ENCODE measurements around the gene ZFP62. TPM values are rescaled to one million over a fixed set of nuclear protein-coding genes. Genes with fewer than 3 reads are reported as not detected.

The ZFP62 gene
- total RNA-seq, 2 donors from 2014 or later: 37.3 to 44.6 TPM

- no peak for TF ChIP-seq CTCF (conservative IDR thresholded peaks at IDR 0.05)
- Mint-ChIP-seq H3K9me3 (no peaks in the 10 kb centered on the region), H3K27me3 (ENCODE audit: insufficient read depth) (no peaks in the 10 kb centered on the region), H3K4me1 (peaks cover 59% of the 10 kb centered on the region), H3K27ac (peak overlapping the region; percentile 52), H3K4me3 (peak overlapping the region; percentile 75), H3K36me3 (ENCODE audit: low read depth) (peaks cover 25% of the 10 kb centered on the region)
- H3K36me3 ChIP-seq (ENCODE audit: control insufficient read depth, insufficient read depth, low read length): no peaks in the 10 kb centered on the region
- DNase-seq: peak; percentile 38
- H3K4me3 ChIP-seq (ENCODE audit: low read length): peak overlapping the region; percentile 93
- peaks cover 37% of the 10 kb centered on the region for H3K4me1 ChIP-seq (ENCODE audit: control insufficient read depth, insufficient read depth, low read length)
- H3K27ac ChIP-seq (ENCODE audit: low read depth, low read length): no peak overlapping the region
- no peak overlapping the region for H3K9ac ChIP-seq (ENCODE audit: extremely low read depth, low read length, poor library complexity, severe bottlenecking)
- H3K9me3 ChIP-seq (ENCODE audit: control insufficient read depth, low read length): no peaks in the 10 kb centered on the region
- 94 to 97% methylated on average over 5 to 9 of the region's 9 CpGs for WGBS, 2 experiments (ENCODE audit: insufficient coverage in 1 of 2, insufficient read length in 1 of 2)
- no peaks in the 10 kb centered on the region for H3K27me3 ChIP-seq (ENCODE audit: control insufficient read depth, insufficient read depth, low read length, poor library complexity, severe bottlenecking)
These were observed 54.6 kb downstream of the ZFP62 start for GRCh38 chr5:180806351-180807011.

- Histone ChIP-seq H3K27me3 (ENCODE audit: control insufficient read depth, insufficient read depth, low read length, poor library complexity, severe bottlenecking) (no peaks in the 10 kb centered on the region), H3K36me3 (ENCODE audit: control insufficient read depth, insufficient read depth, low read length) (peaks cover 10% of the 10 kb centered on the region), H3K9ac (ENCODE audit: extremely low read depth, low read length, poor library complexity, severe bottlenecking) (peak overlapping the region; percentile 23), H3K9me3 (ENCODE audit: control insufficient read depth, low read length) (no peaks in the 10 kb centered on the region), H3K4me3 (ENCODE audit: low read length) (no peak overlapping the region), H3K27ac (ENCODE audit: low read depth, low read length) (no peak overlapping the region), H3K4me1 (ENCODE audit: control insufficient read depth, insufficient read depth, low read length) (peaks cover 38% of the 10 kb centered on the region)
- H3K4me3 Mint-ChIP-seq: peak overlapping the region; percentile 67
- H3K9me3 Mint-ChIP-seq: no peaks in the 10 kb centered on the region
- WGBS, 2 experiments (ENCODE audit: insufficient coverage in 1 of 2, insufficient read length in 1 of 2): 94 to 97% methylated on average over 16 to 22 of the region's 22 CpGs
- no peaks in the 10 kb centered on the region for H3K27me3 Mint-ChIP-seq (ENCODE audit: insufficient read depth)
- no peak for TF ChIP-seq CTCF (conservative IDR thresholded peaks at IDR 0.05)
- H3K36me3 Mint-ChIP-seq (ENCODE audit: low read depth): peaks cover 38% of the 10 kb centered on the region
- peaks cover 62% of the 10 kb centered on the region for H3K4me1 Mint-ChIP-seq
- no peak for DNase-seq
- H3K27ac Mint-ChIP-seq: peak overlapping the region; percentile 95
These were observed 56.9 kb downstream of the ZFP62 start for GRCh38 chr5:180804129-180804618.

GRCh38 chr5:180803181-180804128, 57.6 kb downstream of the ZFP62 start:
- Histone ChIP-seq H3K4me1 (ENCODE audit: control insufficient read depth, insufficient read depth, low read length) (peaks cover 38% of the 10 kb centered on the region), H3K9ac (ENCODE audit: extremely low read depth, low read length, poor library complexity, severe bottlenecking) (peak overlapping the region; percentile 23), H3K36me3 (ENCODE audit: control insufficient read depth, insufficient read depth, low read length) (peaks cover 10% of the 10 kb centered on the region), H3K9me3 (ENCODE audit: control insufficient read depth, low read length) (no peaks in the 10 kb centered on the region), H3K27me3 (ENCODE audit: control insufficient read depth, insufficient read depth, low read length, poor library complexity, severe bottlenecking) (no peaks in the 10 kb centered on the region), H3K4me3 (ENCODE audit: low read length) (peak overlapping the region; percentile 56), H3K27ac (ENCODE audit: low read depth, low read length) (peak overlapping the region; percentile 45)
- peak; percentile 60 for TF ChIP-seq CTCF (conservative IDR thresholded peaks at IDR 0.05)
- Mint-ChIP-seq H3K9me3 (no peaks in the 10 kb centered on the region), H3K4me1 (peaks cover 60% of the 10 kb centered on the region), H3K27me3 (ENCODE audit: insufficient read depth) (no peaks in the 10 kb centered on the region), H3K36me3 (ENCODE audit: low read depth) (peaks cover 41% of the 10 kb centered on the region), H3K27ac (peak overlapping the region; percentile 95), H3K4me3 (peak overlapping the region; percentile 67)
- peak; percentile 86 for DNase-seq
- 62 to 85% methylated on average over 17 to 41 of the region's 41 CpGs for WGBS, 2 experiments (ENCODE audit: insufficient coverage in 1 of 2, insufficient read length in 1 of 2)

All from endodermal cell (in vitro differentiated cells).